Upper lobe of left lung (tissue), 6 donors: ENCODE results near the gene DXO. TPM values are rescaled to one million over a fixed set of nuclear protein-coding genes. Genes with fewer than 3 reads are reported as not detected.
A peak's percentile ranks its signal among the peaks of the same experiment; 100 is the strongest.

ENCODE experiments used
- ATAC-seq, 2 donors: fragments of 200-7000 bp; cut with Tn5 transposase; one replicate each; pipeline ENCODE4 v1.9.1; 2022; ENCODE audit warnings: mild to moderate bottlenecking in 2 of 2, moderate library complexity in 2 of 2; ENCODE audit not compliant: low FRiP score in 2 of 2
- DNase-seq, 2 donors: peaks; one replicate each; pipeline ENCODE4 v3.0.0-alpha.2; 2019 to 2020
- H3K27ac ChIP-seq, 4 donors: fragments of 200-600 bp; sonication (generic); one replicate each; pipeline ENCODE4 v1.5.1; 2016 to 2019
- H3K27me3 ChIP-seq, 4 donors: fragments of 200-600 bp; sonication (generic); one replicate each; pipeline ENCODE4 v1.5.1; 2017 to 2019
- H3K36me3 ChIP-seq, 4 donors: fragments of 200-600 bp; sonication (generic); one replicate each; pipeline ENCODE4 v1.5.1; 2016 to 2019
- H3K4me1 ChIP-seq, 4 donors: fragments of 200-600 bp; sonication (generic); one replicate each; pipeline ENCODE4 v1.5.1; 2018 to 2019
- H3K4me3 ChIP-seq, 4 donors: fragments of 200-600 bp; sonication (generic); one replicate each; pipeline ENCODE4 v1.5.1; 2017 to 2019; ENCODE audit warnings: mild to moderate bottlenecking in 2 of 4, moderate library complexity in 1 of 4
- H3K9me3 ChIP-seq, 4 donors: fragments of 200-600 bp; sonication (generic); one replicate each; pipeline ENCODE4 v1.5.1; 2018 to 2019
- EP300 ChIP-seq, 4 donors: sonication (generic); formaldehyde crosslinking; IDR thresholded peaks; one replicate each; pipeline ENCODE4 v1.5.1; 2017; ENCODE audit warnings: antibody characterized with exemption in 4 of 4, control low read depth in 2 of 4
- POLR2A ChIP-seq, 4 donors: fragments of 450-650 bp; IDR thresholded peaks; one replicate each; pipeline ENCODE4 v1.5.1; 2016 to 2017; ENCODE audit warnings: antibody characterized with exemption in 4 of 4, mild to moderate bottlenecking in 2 of 4
- POLR2AphosphoS5 ChIP-seq, 2 donors: sonication (generic); formaldehyde crosslinking; IDR thresholded peaks; one replicate each; pipeline ENCODE4 v1.5.1; 2017; ENCODE audit warnings: antibody characterized with exemption in 2 of 2
- WGBS, 2 donors: methylation state at CpG; one replicate each; pipeline ENCODE4 v1.1.5; 2017 to 2018; 5-methylcytosine and 5-hydroxymethylcytosine counted together
- total RNA-seq, 6 donors: library from RNA; depleted of rRNA in 4 of 6; stranded (reverse); fragments of >200 nt in 4 of 6; gene quantifications; one replicate each; pipeline versions ENCODE4 v1.1.0 to v1.2.1, GENCODE V29; 2016 to 2021
- TF ChIP-seq, protein P1 (sequence below), 6 experiments: fragments of 450-650 bp in 4 of 6; fragments of 200-600 bp in 2 of 6; sonication (generic) in 2 of 6; IDR thresholded peaks; one replicate each; pipeline ENCODE4 v1.5.1; 2016 to 2019; ENCODE audit warnings: antibody characterized with exemption in 6 of 6
- donor health status: DM: no; HTN: no; CAD: no; lungs with moderate emphysema.
- donor health status: DM: no; HTN: yes; CAD: no; lungs with severe emphysema.

DXO gene
- total RNA-seq, 6 donors from 2014 or later, result 14.1 to 40.9 (median 19.3) TPM

DNA sequence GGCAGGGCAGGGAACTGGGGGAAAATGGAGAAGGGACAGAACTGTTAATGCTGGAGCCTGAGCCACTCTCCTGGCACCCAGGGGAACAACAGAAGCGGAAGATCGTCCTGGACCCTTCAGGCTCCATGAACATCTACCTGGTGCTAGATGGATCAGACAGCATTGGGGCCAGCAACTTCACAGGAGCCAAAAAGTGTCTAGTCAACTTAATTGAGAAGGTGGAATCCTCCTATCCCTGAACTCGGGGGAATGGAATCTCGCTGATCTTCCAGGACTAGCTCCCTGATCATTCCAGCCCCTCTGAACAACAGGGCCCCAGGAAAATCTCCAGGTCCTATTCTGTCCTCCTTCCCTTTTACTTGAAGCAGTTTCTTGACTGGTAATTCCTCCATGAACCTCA, 24.1 kb downstream of the DXO start:
- Histone ChIP-seq H3K27ac (no peak overlapping the region), H3K4me1 (peaks cover 17 to 28% (median 23%) of the 10 kb centered on the region in 4 donors), H3K27me3 (no peaks in the 10 kb centered on the region), H3K36me3 (peaks cover 0 to 44% (median 33%) of the 10 kb centered on the region in 4 donors), H3K4me3 (no peak overlapping the region), H3K9me3 (no peaks in the 10 kb centered on the region)
- DNase-seq (no peak), ATAC-seq (no peak)
- TF ChIP-seq, protein P1, sequence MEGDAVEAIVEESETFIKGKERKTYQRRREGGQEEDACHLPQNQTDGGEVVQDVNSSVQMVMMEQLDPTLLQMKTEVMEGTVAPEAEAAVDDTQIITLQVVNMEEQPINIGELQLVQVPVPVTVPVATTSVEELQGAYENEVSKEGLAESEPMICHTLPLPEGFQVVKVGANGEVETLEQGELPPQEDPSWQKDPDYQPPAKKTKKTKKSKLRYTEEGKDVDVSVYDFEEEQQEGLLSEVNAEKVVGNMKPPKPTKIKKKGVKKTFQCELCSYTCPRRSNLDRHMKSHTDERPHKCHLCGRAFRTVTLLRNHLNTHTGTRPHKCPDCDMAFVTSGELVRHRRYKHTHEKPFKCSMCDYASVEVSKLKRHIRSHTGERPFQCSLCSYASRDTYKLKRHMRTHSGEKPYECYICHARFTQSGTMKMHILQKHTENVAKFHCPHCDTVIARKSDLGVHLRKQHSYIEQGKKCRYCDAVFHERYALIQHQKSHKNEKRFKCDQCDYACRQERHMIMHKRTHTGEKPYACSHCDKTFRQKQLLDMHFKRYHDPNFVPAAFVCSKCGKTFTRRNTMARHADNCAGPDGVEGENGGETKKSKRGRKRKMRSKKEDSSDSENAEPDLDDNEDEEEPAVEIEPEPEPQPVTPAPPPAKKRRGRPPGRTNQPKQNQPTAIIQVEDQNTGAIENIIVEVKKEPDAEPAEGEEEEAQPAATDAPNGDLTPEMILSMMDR (IDR thresholded peaks at IDR 0.05), result no peak
- no peak for TF ChIP-seq POLR2AphosphoS5 (IDR thresholded peaks at IDR 0.05)
- no peak for TF ChIP-seq POLR2A (IDR thresholded peaks at IDR 0.05)
- no peak for TF ChIP-seq EP300 (IDR thresholded peaks at IDR 0.05)
- WGBS, 2 donors, result 92 to 96% methylated on average over 4 of the region's 4 CpGs

- DNase-seq, result no peak
- no peak overlapping the region for H3K4me3 ChIP-seq
- 85 to 90% methylated on average over 21 of the region's 24 CpGs for WGBS, 2 donors
- H3K4me1 ChIP-seq, result peaks cover 17 to 28% (median 22%) of the 10 kb centered on the region in 4 donors
- no peak for ATAC-seq
- H3K27me3 ChIP-seq, result no peaks in the 10 kb centered on the region
- no peak overlapping the region for H3K27ac ChIP-seq
- peaks cover 0 to 42% (median 29%) of the 10 kb centered on the region in 4 donors for H3K36me3 ChIP-seq
- no peaks in the 10 kb centered on the region for H3K9me3 ChIP-seq
- TF ChIP-seq, protein P1 (IDR thresholded peaks at IDR 0.05), result no peak
- TF ChIP-seq POLR2A (IDR thresholded peaks at IDR 0.05) (no peak), EP300 (IDR thresholded peaks at IDR 0.05) (no peak), POLR2AphosphoS5 (IDR thresholded peaks at IDR 0.05) (no peak)
Observed at GRCh38 chr6:31947070-31947675, 24.8 kb downstream of the DXO start.

DNA sequence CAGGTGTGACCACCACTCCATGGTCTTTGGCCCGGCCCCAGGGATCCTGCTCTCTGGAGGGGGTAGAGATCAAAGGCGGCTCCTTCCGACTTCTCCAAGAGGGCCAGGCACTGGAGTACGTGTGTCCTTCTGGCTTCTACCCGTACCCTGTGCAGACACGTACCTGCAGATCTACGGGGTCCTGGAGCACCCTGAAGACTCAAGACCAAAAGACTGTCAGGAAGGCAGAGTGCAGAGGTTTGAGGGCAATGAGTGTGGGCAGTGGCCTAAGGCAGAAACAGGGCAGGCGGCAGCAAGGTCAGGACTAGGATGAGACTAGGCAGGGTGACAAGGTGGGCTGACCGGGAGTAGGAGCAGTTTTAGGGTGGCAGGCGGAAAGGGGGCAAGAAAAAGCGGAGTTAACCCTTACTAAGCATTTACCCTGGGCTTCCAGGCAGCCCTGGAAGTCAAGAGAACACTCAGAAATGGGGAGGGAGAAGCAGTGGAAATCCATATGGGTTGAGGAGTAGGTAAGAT, 25.5 kb downstream of the DXO start:
- peaks cover 0 to 35% (median 22%) of the 10 kb centered on the region in 4 donors for H3K36me3 ChIP-seq
- H3K27ac ChIP-seq, result peak overlapping the region; percentile 76 to 90 (median 86)
- 81 to 82% methylated on average over 10 to 11 of the region's 11 CpGs for WGBS, 2 donors
- TF ChIP-seq EP300 (IDR thresholded peaks at IDR 0.05), result no peak
- TF ChIP-seq, protein P1 (IDR thresholded peaks at IDR 0.05), result no peak
- no peak for TF ChIP-seq POLR2AphosphoS5 (IDR thresholded peaks at IDR 0.05)
- no peak for TF ChIP-seq POLR2A (IDR thresholded peaks at IDR 0.05)
- DNase-seq (no peak), ATAC-seq (no peak)
- H3K27me3 ChIP-seq, result no peaks in the 10 kb centered on the region
- peaks cover 17 to 28% (median 21%) of the 10 kb centered on the region in 4 donors for H3K4me1 ChIP-seq
- H3K9me3 ChIP-seq, result no peaks in the 10 kb centered on the region
- H3K4me3 ChIP-seq, result peak overlapping the region in 3 of 4 donors; percentile 3 to 39 (median 26)

- Histone ChIP-seq H3K27ac (peak within 1 kb of the TSS; percentile 76 to 90 (median 86)), H3K36me3 (peaks cover 0 to 31% (median 15%) of the 10 kb centered on the region in 4 donors), H3K9me3 (no peaks in the 10 kb centered on the region), H3K4me3 (peak within 1 kb of the TSS in 3 of 4 donors; percentile 3 to 39 (median 26)), H3K4me1 (peaks cover 17 to 28% (median 21%) of the 10 kb centered on the region in 4 donors), H3K27me3 (no peaks in the 10 kb centered on the region)
- 29 to 40% methylated on average over 9 to 11 of the region's 11 CpGs for WGBS, 2 donors
- peak; percentile 80 to 82 for ATAC-seq
- DNase-seq, result peak in 1 of 2 donors; percentile 85
- TF ChIP-seq, protein P1 (IDR thresholded peaks at IDR 0.05), result no peak
- TF ChIP-seq POLR2AphosphoS5 (IDR thresholded peaks at IDR 0.05) (peak; percentile 46 to 53), POLR2A (IDR thresholded peaks at IDR 0.05) (peak in 1 of 4 donors; percentile 46), EP300 (IDR thresholded peaks at IDR 0.05) (peak in 2 of 4 donors; percentile 17 to 69)
Observed at GRCh38 chr6:31945507-31946369, 26.2 kb downstream of the DXO start, which contains the start of gene CFB. TSS of gene CFB (plus strand) at chr6:31946095. CDS start at chr6:31946222, 127 bp downstream.
